A673 (cell line): ENCODE data around the gene A1CF. TPM values are rescaled to one million over a fixed set of nuclear protein-coding genes. Genes with fewer than 3 reads are reported as not detected.

Source experiments
- Bru-seq: library from RNA; stranded (reverse); fragments of 400-500 nt; gene quantifications from one replicate; lab custom pipeline; 2021; lab: Mats Ljungman, UMichigan
- BruChase-seq, 2 experiments: library from RNA; stranded (reverse); fragments of 400-500 nt; gene quantifications; one replicate each; lab custom pipeline; 2021; lab: Mats Ljungman, UMichigan
- BruUV-seq: library from RNA; stranded (reverse); fragments of 400-500 nt; replicated peaks from 2 replicates; lab custom pipeline; 2021; lab: Mats Ljungman, UMichigan
- CTCF ChIA-PET: fragments of 300-600 bp; sonication (Branson Sonifier 250); formaldehyde crosslinking; loops from one replicate; lab custom pipeline; 2022; ENCODE audit warnings: antibody characterized with exemption; lab: Charles Lee
- POLR2A ChIA-PET: fragments of 300-600 bp; sonication (Branson Sonifier 250); formaldehyde crosslinking; loops from one replicate; lab custom pipeline; 2022; ENCODE audit warnings: antibody characterized with exemption; ENCODE audit not compliant: low non-redundant PET; lab: Charles Lee
- DNase-seq: peaks from one replicate; pipeline ENCODE4 v3.0.0-alpha.2; 2015; ENCODE audit warnings: low spot score
- H3K27ac ChIP-seq: fragments of 200-600 bp; sonication (generic); 2 replicates; pipeline ENCODE4 v1.5.1; 2016; ENCODE audit warnings: mixed run types, low read depth, mild to moderate bottlenecking, mixed read lengths, antibody characterized with exemption, low read length; ENCODE audit not compliant: poor library complexity, severe bottlenecking
- H3K27me3 ChIP-seq: fragments of 200-600 bp; sonication (generic); replicated peaks from 2 replicates; pipeline ENCODE4 v1.6.1; 2017; ENCODE audit warnings: mixed run types, low read depth, mild to moderate bottlenecking, mixed read lengths, antibody characterized with exemption, low read length; ENCODE audit not compliant: insufficient read depth, poor library complexity
- H3K36me3 ChIP-seq: fragments of 200-600 bp; sonication (generic); 2 replicates; pipeline ENCODE4 v1.6.1; 2016; ENCODE audit warnings: mixed run types, mild to moderate bottlenecking, mixed read lengths, antibody characterized with exemption, low read length; ENCODE audit not compliant: insufficient read depth, poor library complexity, severe bottlenecking
- H3K4me1 ChIP-seq: fragments of 200-600 bp; sonication (generic); 2 replicates; pipeline ENCODE4 v1.6.1; 2017; ENCODE audit warnings: mixed run types, mild to moderate bottlenecking, mixed read lengths, antibody characterized with exemption, low read length; ENCODE audit not compliant: insufficient read depth, poor library complexity, severe bottlenecking
- H3K4me3 ChIP-seq: fragments of 200-600 bp; sonication (generic); 2 replicates; pipeline ENCODE4 v1.5.1; 2016; ENCODE audit warnings: low read depth, mixed run types, mild to moderate bottlenecking, mixed read lengths, low read length; ENCODE audit not compliant: poor library complexity, severe bottlenecking
- H3K9me3 ChIP-seq: fragments of 200-600 bp; sonication (generic); 2 replicates; pipeline ENCODE4 v1.6.1; 2016; ENCODE audit warnings: mixed run types, low read depth, mild to moderate bottlenecking, mixed read lengths, antibody characterized with exemption, low read length; ENCODE audit not compliant: poor library complexity, severe bottlenecking
- EZH2 ChIP-seq: fragments of 200-600 bp; sonication (generic); IDR thresholded peaks from 2 replicates; pipeline ENCODE4 v1.6.1; 2017; ENCODE audit warnings: borderline replicate concordance, low read depth, mild to moderate bottlenecking, mixed read lengths, antibody characterized with exemption, low read length; ENCODE audit not compliant: poor library complexity, severe bottlenecking
- intact Hi-C: fragments of 100-400 bp; cut with micrococcal nuclease; formaldehyde crosslinking; loops from one replicate; pipeline ENCODE4 v1.10.0; 2022; ENCODE audit not compliant: unreplicated experiment
- long read RNA-seq: library from polyadenylated mRNA; stranded (forward); transcript quantifications from one replicate; pipeline ENCODE4 v2.0.0, GENCODE V29; 2022
- total RNA-seq: library from RNA; stranded (reverse); gene quantifications from 2 replicates; pipeline ENCODE4 v1.2.3, GENCODE V29; 2021
- TF ChIP-seq, protein P1 (sequence below): fragments of 300-800, 200-600 bp; sonication (generic); conservative IDR thresholded peaks from 2 replicates; pipeline ENCODE4 v1.5.1; 2017; ENCODE audit warnings: low read depth, mild to moderate bottlenecking, antibody characterized with exemption, low read length, moderate library complexity, mixed read lengths

The A1CF gene, protein sequence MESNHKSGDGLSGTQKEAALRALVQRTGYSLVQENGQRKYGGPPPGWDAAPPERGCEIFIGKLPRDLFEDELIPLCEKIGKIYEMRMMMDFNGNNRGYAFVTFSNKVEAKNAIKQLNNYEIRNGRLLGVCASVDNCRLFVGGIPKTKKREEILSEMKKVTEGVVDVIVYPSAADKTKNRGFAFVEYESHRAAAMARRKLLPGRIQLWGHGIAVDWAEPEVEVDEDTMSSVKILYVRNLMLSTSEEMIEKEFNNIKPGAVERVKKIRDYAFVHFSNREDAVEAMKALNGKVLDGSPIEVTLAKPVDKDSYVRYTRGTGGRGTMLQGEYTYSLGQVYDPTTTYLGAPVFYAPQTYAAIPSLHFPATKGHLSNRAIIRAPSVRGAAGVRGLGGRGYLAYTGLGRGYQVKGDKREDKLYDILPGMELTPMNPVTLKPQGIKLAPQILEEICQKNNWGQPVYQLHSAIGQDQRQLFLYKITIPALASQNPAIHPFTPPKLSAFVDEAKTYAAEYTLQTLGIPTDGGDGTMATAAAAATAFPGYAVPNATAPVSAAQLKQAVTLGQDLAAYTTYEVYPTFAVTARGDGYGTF
- total RNA-seq (not detected in 2 replicates), Bru-seq, nascent RNA (percentile 2 among the genes with signal in this experiment), BruChase-seq, experiment 1, labeled RNA remaining after a 2-hour chase (percentile 5 among the genes with signal in this experiment), BruChase-seq, experiment 2, labeled RNA remaining after a 6-hour chase (percentile 2 among the genes with signal in this experiment)
- long read RNA-seq, result 0 reads

DNA sequence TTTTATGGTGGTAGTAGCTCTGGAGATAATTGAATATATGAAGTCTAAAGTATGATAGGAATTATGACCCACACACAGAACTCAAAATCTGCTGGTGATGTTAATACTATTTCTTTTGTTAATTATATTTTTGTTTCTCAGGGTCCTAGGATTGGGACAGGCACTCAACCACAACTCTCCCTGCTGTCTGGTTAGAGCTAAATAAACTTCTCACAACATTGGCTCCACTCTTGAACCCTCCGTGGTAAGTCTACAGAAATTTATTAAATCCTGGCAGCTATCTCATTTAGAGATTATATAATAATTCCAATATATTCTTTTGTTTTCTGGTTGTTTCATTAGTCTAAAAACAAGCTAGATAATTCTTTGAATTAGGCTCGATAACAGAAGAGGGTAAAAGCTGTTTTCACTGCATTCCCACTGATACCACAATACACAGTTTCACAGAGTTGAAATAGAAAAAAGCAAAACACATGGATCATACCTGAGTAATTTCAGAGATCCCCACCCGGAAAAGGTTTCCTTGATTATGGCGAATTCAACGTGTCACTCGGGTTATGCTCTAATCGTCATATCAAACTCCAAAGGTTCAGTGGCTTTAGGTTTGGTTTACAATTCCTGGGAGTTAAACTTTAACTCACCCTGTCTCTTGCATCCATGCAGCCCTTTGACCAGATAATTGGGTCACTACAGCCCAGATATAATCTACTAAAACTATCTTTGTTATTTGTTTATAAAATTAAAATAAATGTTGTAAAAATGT is at the start of gene A1CF:
Gene A1CF (minus strand): TSS at position 531 of the 763 bp plus-strand sequence. CDS start 25,687 bp downstream, outside the sequence.
- no peak within 1 kb of the TSS for H3K27ac ChIP-seq
- H3K4me3 ChIP-seq, result no peak within 1 kb of the TSS
- no peaks in the 10 kb centered on the region for H3K4me1 ChIP-seq
- BruUV-seq, result no TSS peak
- POLR2A ChIA-PET, result no interaction called here
- H3K27me3 ChIP-seq, result peaks cover 37% of the 10 kb centered on the region
- CTCF ChIA-PET, result no interaction called here
- TF ChIP-seq, protein P1, sequence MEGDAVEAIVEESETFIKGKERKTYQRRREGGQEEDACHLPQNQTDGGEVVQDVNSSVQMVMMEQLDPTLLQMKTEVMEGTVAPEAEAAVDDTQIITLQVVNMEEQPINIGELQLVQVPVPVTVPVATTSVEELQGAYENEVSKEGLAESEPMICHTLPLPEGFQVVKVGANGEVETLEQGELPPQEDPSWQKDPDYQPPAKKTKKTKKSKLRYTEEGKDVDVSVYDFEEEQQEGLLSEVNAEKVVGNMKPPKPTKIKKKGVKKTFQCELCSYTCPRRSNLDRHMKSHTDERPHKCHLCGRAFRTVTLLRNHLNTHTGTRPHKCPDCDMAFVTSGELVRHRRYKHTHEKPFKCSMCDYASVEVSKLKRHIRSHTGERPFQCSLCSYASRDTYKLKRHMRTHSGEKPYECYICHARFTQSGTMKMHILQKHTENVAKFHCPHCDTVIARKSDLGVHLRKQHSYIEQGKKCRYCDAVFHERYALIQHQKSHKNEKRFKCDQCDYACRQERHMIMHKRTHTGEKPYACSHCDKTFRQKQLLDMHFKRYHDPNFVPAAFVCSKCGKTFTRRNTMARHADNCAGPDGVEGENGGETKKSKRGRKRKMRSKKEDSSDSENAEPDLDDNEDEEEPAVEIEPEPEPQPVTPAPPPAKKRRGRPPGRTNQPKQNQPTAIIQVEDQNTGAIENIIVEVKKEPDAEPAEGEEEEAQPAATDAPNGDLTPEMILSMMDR, result no peak
- TF ChIP-seq EZH2, result no peak
- no peak for DNase-seq
- intact Hi-C loops, result no loop called here
- H3K36me3 ChIP-seq, result no peaks in the 10 kb centered on the region
- H3K9me3 ChIP-seq, result no peaks in the 10 kb centered on the region

DNA sequence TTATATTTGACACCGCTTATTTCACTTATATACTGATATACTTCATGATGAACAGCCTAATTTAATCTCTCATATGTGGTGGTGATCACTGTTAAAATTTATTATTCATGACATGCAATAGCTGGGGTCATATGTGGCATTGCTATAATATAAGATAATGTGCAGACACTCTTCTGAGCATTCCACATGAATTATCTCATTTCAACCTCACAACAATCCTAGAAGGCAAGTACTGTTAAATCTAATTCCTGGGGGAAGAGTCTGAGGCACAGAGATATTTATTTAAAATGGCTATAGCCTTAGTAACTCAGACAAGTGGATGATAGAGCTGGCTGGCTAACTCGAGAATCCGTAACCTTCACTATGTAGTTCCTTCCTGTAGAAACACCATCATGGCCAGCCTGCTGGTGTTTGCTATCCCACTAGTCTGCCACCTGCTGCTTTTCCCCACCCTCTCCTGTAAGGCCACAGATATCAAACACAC is 46.6 kb upstream of the A1CF start:
- ChIA-PET POLR2A (no interaction called here), CTCF (no interaction called here)
- TF ChIP-seq EZH2, result no peak
- TF ChIP-seq, protein P1, result no peak
- no peak overlapping the region for H3K27ac ChIP-seq
- intact Hi-C loops, result no loop called here
- no peak for DNase-seq
- H3K27me3 ChIP-seq, result peaks cover 9% of the 10 kb centered on the region
- no peaks in the 10 kb centered on the region for H3K4me1 ChIP-seq
- no peak overlapping the region for H3K4me3 ChIP-seq
- no TSS peak for BruUV-seq
- no peaks in the 10 kb centered on the region for H3K36me3 ChIP-seq
- no peaks in the 10 kb centered on the region for H3K9me3 ChIP-seq

DNA sequence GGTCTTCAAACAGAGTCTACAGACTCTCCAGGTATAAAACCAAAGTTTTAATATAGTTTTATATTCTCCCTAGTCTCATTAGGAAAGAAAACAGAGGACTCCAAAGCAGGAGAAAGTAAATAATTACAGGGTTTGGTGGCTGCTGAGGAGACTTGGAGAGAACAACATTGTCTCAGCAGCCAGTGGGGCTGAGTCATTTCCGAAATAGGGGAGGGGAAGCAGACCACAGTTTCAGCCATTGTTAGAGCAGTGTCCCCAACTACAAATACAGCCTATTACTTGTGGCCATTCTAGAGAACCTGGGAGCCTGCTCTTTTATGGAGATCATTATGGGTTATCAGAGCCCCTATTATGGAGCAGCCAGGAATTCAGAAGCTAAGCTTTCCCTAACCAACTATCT is 44.2 kb upstream of the A1CF start:
- peaks cover 15% of the 10 kb centered on the region for H3K27me3 ChIP-seq
- no TSS peak for BruUV-seq
- H3K4me1 ChIP-seq, result no peaks in the 10 kb centered on the region
- no peak for DNase-seq
- TF ChIP-seq, protein P1, result no peak
- no peak for TF ChIP-seq EZH2
- intact Hi-C loops, result no loop called here
- ChIA-PET POLR2A (no interaction called here), CTCF (no interaction called here)
- no peak overlapping the region for H3K4me3 ChIP-seq
- H3K9me3 ChIP-seq, result no peaks in the 10 kb centered on the region
- H3K36me3 ChIP-seq, result no peaks in the 10 kb centered on the region
- H3K27ac ChIP-seq, result no peak overlapping the region
